ENCODE measurements around the gene HFE. TPM values are rescaled to one million over a fixed set of nuclear protein-coding genes. Genes with fewer than 3 reads are reported as not detected.
A peak's percentile ranks its signal among the peaks of the same experiment; 100 is the strongest.

Gene HFE
- total and polyA plus RNA-seq, 2 of the 13 experiments (the other 11 are each of a cell fraction or from before 2014, with no cell fraction given), result 3.7 to 6.3 TPM

GRCh38 chr6:26123947-26124780 lies 36.9 kb downstream of the HFE start (continued):
- TF ChIP-seq DNMT3B (CRISPR knock-in tag; conservative IDR thresholded peaks at IDR 0.05), result no peak
- no peak for TF ChIP-seq ZFP36L2 (CRISPR knock-in tag; IDR thresholded peaks at IDR 0.05)
- no peak; the same call in none of the 2 replicates for TF ChIP-seq ZNF431 (CRISPR knock-in tag; IDR thresholded peaks at IDR 0.05; ENCODE audit: borderline replicate concordance, low read depth)
- TF ChIP-seq REPIN1 (CRISPR knock-in tag; IDR thresholded peaks at IDR 0.05; ENCODE audit: borderline replicate concordance, low read depth), result peak; percentile 91
- TF ChIP-seq ZNF878 (CRISPR knock-in tag; IDR thresholded peaks at IDR 0.05), result peak; percentile 87; the same call in 1 of the 2 replicates
- peak; percentile 51; the same call in 1 of the 2 replicates for TF ChIP-seq THRA (CRISPR knock-in tag; IDR thresholded peaks at IDR 0.05; ENCODE audit: borderline replicate concordance)
- TF ChIP-seq GATA4 (IDR thresholded peaks at IDR 0.05; ENCODE audit: borderline replicate concordance, low read depth), result peak; percentile 43; the same call in 1 of the 2 replicates
- no peak for TF ChIP-seq SOX5 (CRISPR knock-in tag; IDR thresholded peaks at IDR 0.05; ENCODE audit: borderline replicate concordance)
- no peak for TF ChIP-seq ZZZ3 (CRISPR knock-in tag; IDR thresholded peaks at IDR 0.05; ENCODE audit: borderline replicate concordance)
- TF ChIP-seq KAT8 (CRISPR knock-in tag; IDR thresholded peaks at IDR 0.05), result peak; percentile 41
- TF ChIP-seq PCBP1 (IDR thresholded peaks at IDR 0.05; ENCODE audit: borderline replicate concordance, low read depth, low read length), result no peak
- TF ChIP-seq MED8 (CRISPR knock-in tag; IDR thresholded peaks at IDR 0.05; ENCODE audit: insufficient replicate concordance), result peak; percentile 59
- TF ChIP-seq ZNF761 (CRISPR knock-in tag; conservative IDR thresholded peaks at IDR 0.05), result peak; percentile 19; the same call in 1 of the 2 replicates
- TF ChIP-seq SP140L (CRISPR knock-in tag; IDR thresholded peaks at IDR 0.05; ENCODE audit: borderline replicate concordance), result no peak
- no peak for TF ChIP-seq ZNF576 (CRISPR knock-in tag; IDR thresholded peaks at IDR 0.05)
- TF ChIP-seq ERF (CRISPR knock-in tag; IDR thresholded peaks at IDR 0.05), result peak; percentile 42
- 0 out of 2 replicates have a peak, but pooled peaks have one; percentile 60 for TF ChIP-seq ELK4 (CRISPR knock-in tag; IDR thresholded peaks at IDR 0.05; ENCODE audit: borderline replicate concordance)
- no peak for TF ChIP-seq ZBTB44 (CRISPR knock-in tag; IDR thresholded peaks at IDR 0.05)
- peak; percentile 39; the same call in 1 of the 2 replicates for TF ChIP-seq ZNF747 (CRISPR knock-in tag; IDR thresholded peaks at IDR 0.05; ENCODE audit: borderline replicate concordance)
- TF ChIP-seq MTF1 (CRISPR knock-in tag; IDR thresholded peaks at IDR 0.05), result peak; percentile 85; the same call in 1 of the 2 replicates
- peak; percentile 75; the same call in 1 of the 2 replicates for TF ChIP-seq ZNF564 (CRISPR knock-in tag; IDR thresholded peaks at IDR 0.05)
- peak; percentile 36; the same call in 1 of the 2 replicates for TF ChIP-seq ZNF562 (CRISPR knock-in tag; IDR thresholded peaks at IDR 0.05; ENCODE audit: borderline replicate concordance)
- no peak for TF ChIP-seq SP5 (CRISPR knock-in tag; IDR thresholded peaks at IDR 0.05; ENCODE audit: borderline replicate concordance, low read depth)
- peak; percentile 61 for TF ChIP-seq ZKSCAN1 (IDR thresholded peaks at IDR 0.05; ENCODE audit: low read length)
